ENCODE results near the gene C9orf72.

Gene C9orf72

GRCh38 chr9:27560457-27560856, 12.8 kb downstream of the C9orf72 start:
- no peak for DNase-seq (ENCODE audit: low read depth, low spot score)
- Histone ChIP-seq H3K4me3 (no peak overlapping the region), H3K27ac (no peak overlapping the region), H3K9ac (ENCODE audit: insufficient read length) (no peak overlapping the region), H3K9me3 (ENCODE audit: low read depth, low read length) (no peaks in the 10 kb centered on the region), H3K36me3 (ENCODE audit: insufficient read depth, low read length) (peaks cover 8% of the 10 kb centered on the region; the same call in 1 of the 2 replicates)
- TF ChIP-seq POLR2AphosphoS5 (IDR thresholded peaks at IDR 0.05; ENCODE audit: borderline replicate concordance, low read depth, low read length), result no peak
- TF ChIP-seq EZH2 (IDR thresholded peaks at IDR 0.05), result no peak
- TF ChIP-seq FOXP2 (optimal IDR thresholded peaks at IDR 0.05; ENCODE audit: control extremely low read depth, extremely low read length, insufficient read depth), result no peak

- TF ChIP-seq EZH2 (IDR thresholded peaks at IDR 0.05) (no peak), POLR2AphosphoS5 (IDR thresholded peaks at IDR 0.05; ENCODE audit: borderline replicate concordance, low read depth, low read length) (no peak), FOXP2 (optimal IDR thresholded peaks at IDR 0.05; ENCODE audit: control extremely low read depth, extremely low read length, insufficient read depth) (no peak)
- no peak overlapping the region for H3K4me3 ChIP-seq
- peaks cover 8% of the 10 kb centered on the region; the same call in 1 of the 2 replicates for H3K36me3 ChIP-seq (ENCODE audit: insufficient read depth, low read length)
- no peak overlapping the region for H3K9ac ChIP-seq (ENCODE audit: insufficient read length)
- no peak overlapping the region for H3K27ac ChIP-seq
- DNase-seq (ENCODE audit: low read depth, low spot score), result no peak
- H3K9me3 ChIP-seq (ENCODE audit: low read depth, low read length), result no peaks in the 10 kb centered on the region
Measured at GRCh38 chr9:27558307-27558706, 15.0 kb downstream of the C9orf72 start.

- no peaks in the 10 kb centered on the region for H3K9me3 ChIP-seq (ENCODE audit: low read depth, low read length)
- TF ChIP-seq EZH2 (IDR thresholded peaks at IDR 0.05) (no peak), POLR2AphosphoS5 (IDR thresholded peaks at IDR 0.05; ENCODE audit: borderline replicate concordance, low read depth, low read length) (no peak), FOXP2 (optimal IDR thresholded peaks at IDR 0.05; ENCODE audit: control extremely low read depth, extremely low read length, insufficient read depth) (no peak)
- H3K9ac ChIP-seq (ENCODE audit: insufficient read length), result no peak overlapping the region
- DNase-seq (ENCODE audit: low read depth, low spot score), result no peak
- H3K27ac ChIP-seq, result no peak overlapping the region
- H3K4me3 ChIP-seq, result no peak overlapping the region
- H3K36me3 ChIP-seq (ENCODE audit: insufficient read depth, low read length), result peaks cover 8% of the 10 kb centered on the region; the same call in 1 of the 2 replicates
Measured at GRCh38 chr9:27556470-27556869, 16.8 kb downstream of the C9orf72 start.

- no peak for DNase-seq (ENCODE audit: low read depth, low spot score)
- Histone ChIP-seq H3K27ac (no peak overlapping the region), H3K36me3 (ENCODE audit: insufficient read depth, low read length) (peaks cover 8% of the 10 kb centered on the region; the same call in 1 of the 2 replicates), H3K4me3 (no peak overlapping the region), H3K9ac (ENCODE audit: insufficient read length) (no peak overlapping the region), H3K9me3 (ENCODE audit: low read depth, low read length) (no peaks in the 10 kb centered on the region)
- TF ChIP-seq EZH2 (IDR thresholded peaks at IDR 0.05), result no peak
- TF ChIP-seq POLR2AphosphoS5 (IDR thresholded peaks at IDR 0.05; ENCODE audit: borderline replicate concordance, low read depth, low read length), result no peak
- no peak for TF ChIP-seq FOXP2 (optimal IDR thresholded peaks at IDR 0.05; ENCODE audit: control extremely low read depth, extremely low read length, insufficient read depth)
Measured at GRCh38 chr9:27554712-27555111, 18.6 kb downstream of the C9orf72 start.

- peaks cover 4% of the 10 kb centered on the region for H3K36me3 ChIP-seq (ENCODE audit: insufficient read depth, low read length)
- TF ChIP-seq EZH2 (IDR thresholded peaks at IDR 0.05) (no peak), POLR2AphosphoS5 (IDR thresholded peaks at IDR 0.05; ENCODE audit: borderline replicate concordance, low read depth, low read length) (no peak), FOXP2 (optimal IDR thresholded peaks at IDR 0.05; ENCODE audit: control extremely low read depth, extremely low read length, insufficient read depth) (no peak)
- H3K9ac ChIP-seq (ENCODE audit: insufficient read length), result no peak overlapping the region
- no peaks in the 10 kb centered on the region for H3K9me3 ChIP-seq (ENCODE audit: low read depth, low read length)
- no peak overlapping the region for H3K4me3 ChIP-seq
- H3K27ac ChIP-seq, result no peak overlapping the region
- no peak for DNase-seq (ENCODE audit: low read depth, low spot score)
Measured at GRCh38 chr9:27549196-27549755, 24.0 kb downstream of the C9orf72 start.

- TF ChIP-seq FOXP2 (optimal IDR thresholded peaks at IDR 0.05; ENCODE audit: control extremely low read depth, extremely low read length, insufficient read depth), result no peak
- TF ChIP-seq POLR2AphosphoS5 (IDR thresholded peaks at IDR 0.05; ENCODE audit: borderline replicate concordance, low read depth, low read length), result no peak
- no peak for TF ChIP-seq EZH2 (IDR thresholded peaks at IDR 0.05)
- Histone ChIP-seq H3K9me3 (ENCODE audit: low read depth, low read length) (no peaks in the 10 kb centered on the region), H3K9ac (ENCODE audit: insufficient read length) (no peak overlapping the region), H3K4me3 (no peak overlapping the region), H3K36me3 (ENCODE audit: insufficient read depth, low read length) (no peaks in the 10 kb centered on the region; the same call in 1 of the 2 replicates), H3K27ac (no peak overlapping the region)
- DNase-seq (ENCODE audit: low read depth, low spot score), result no peak
Measured at GRCh38 chr9:27548055-27548741, 25.1 kb downstream of the C9orf72 start.

- Histone ChIP-seq H3K27ac (no peak overlapping the region), H3K9me3 (ENCODE audit: low read depth, low read length) (no peaks in the 10 kb centered on the region), H3K4me3 (no peak overlapping the region), H3K36me3 (ENCODE audit: insufficient read depth, low read length) (no peaks in the 10 kb centered on the region; the same call in 1 of the 2 replicates), H3K9ac (ENCODE audit: insufficient read length) (no peak overlapping the region)
- TF ChIP-seq EZH2 (IDR thresholded peaks at IDR 0.05) (no peak), FOXP2 (optimal IDR thresholded peaks at IDR 0.05; ENCODE audit: control extremely low read depth, extremely low read length, insufficient read depth) (no peak), POLR2AphosphoS5 (IDR thresholded peaks at IDR 0.05; ENCODE audit: borderline replicate concordance, low read depth, low read length) (no peak)
- no peak for DNase-seq (ENCODE audit: low read depth, low spot score)
Measured at GRCh38 chr9:27545471-27545870, 27.8 kb downstream of the C9orf72 start.

- no peak overlapping the region for H3K9ac ChIP-seq (ENCODE audit: insufficient read length)
- H3K4me3 ChIP-seq, result no peak overlapping the region
- no peaks in the 10 kb centered on the region for H3K9me3 ChIP-seq (ENCODE audit: low read depth, low read length)
- no peak for DNase-seq (ENCODE audit: low read depth, low spot score)
- no peaks in the 10 kb centered on the region; the same call in 1 of the 2 replicates for H3K36me3 ChIP-seq (ENCODE audit: insufficient read depth, low read length)
- H3K27ac ChIP-seq, result no peak overlapping the region
- no peak for TF ChIP-seq POLR2AphosphoS5 (IDR thresholded peaks at IDR 0.05; ENCODE audit: borderline replicate concordance, low read depth, low read length)
- TF ChIP-seq FOXP2 (optimal IDR thresholded peaks at IDR 0.05; ENCODE audit: control extremely low read depth, extremely low read length, insufficient read depth), result no peak
- TF ChIP-seq EZH2 (IDR thresholded peaks at IDR 0.05), result no peak
Measured at GRCh38 chr9:27542508-27542907, 30.8 kb downstream of the C9orf72 start.

All from SK-N-MC (cell line).